ENCODE data around the gene CYB5R3.

Gene CYB5R3

DNA sequence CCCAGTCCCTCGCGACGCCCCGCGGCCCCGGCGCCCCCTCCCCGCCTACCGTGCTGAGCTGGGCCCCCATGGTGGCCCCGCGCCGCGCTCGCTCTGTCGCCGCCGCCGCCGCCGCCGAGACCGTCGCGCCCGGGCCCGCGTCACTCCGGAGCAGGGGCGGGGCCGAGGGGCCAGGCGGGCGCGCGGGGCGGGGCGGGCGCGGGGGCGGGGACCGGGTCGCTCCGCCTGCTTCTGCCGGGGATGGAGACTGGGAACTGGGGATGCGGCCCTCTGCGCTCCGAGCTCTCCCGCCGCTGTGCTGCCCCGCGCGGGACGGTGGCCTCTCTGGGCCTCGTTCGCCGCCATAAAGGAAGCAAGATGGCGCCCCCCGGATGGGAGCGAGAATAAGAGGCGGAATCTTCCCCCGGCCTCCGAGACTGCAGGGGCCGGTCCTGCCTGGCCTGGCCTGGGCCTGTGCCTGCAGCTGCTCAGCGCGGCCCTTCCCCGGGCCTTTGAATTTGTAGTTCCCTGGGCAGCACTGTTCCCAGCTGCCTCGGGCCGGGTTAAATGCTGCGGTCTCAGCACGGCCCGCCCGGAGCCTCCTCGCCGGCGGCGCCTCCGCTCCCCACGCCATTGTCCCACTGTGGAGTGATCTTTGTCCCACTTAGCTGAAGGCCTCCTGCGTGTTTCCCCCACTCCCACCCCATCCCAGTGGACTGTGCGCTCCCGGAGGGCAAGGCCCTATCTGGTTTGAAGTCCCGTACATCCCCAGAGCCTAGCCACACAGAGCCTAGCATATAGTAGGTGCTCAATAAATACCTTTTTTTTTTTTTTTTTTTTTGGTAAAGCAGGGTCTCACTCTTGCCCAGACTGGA is at the start of gene CYB5R3:
Gene CYB5R3, minus strand, starts transcription at position 147 of the 854 bp plus-strand sequence. Its CDS starts 77 bp downstream, at position 70.
- H3K4me3 ChIP-seq (ENCODE audit: low read depth, low read length), result peak within 1 kb of the TSS; percentile 76
- peak within 1 kb of the TSS; percentile 61 for H3K9ac ChIP-seq
- H3K4me1 ChIP-seq, result no peaks in the 10 kb centered on the region
- H3K79me2 ChIP-seq, result no peaks in the 10 kb centered on the region
- no peak for TF ChIP-seq CTCF (IDR thresholded peaks at IDR 0.05)
- no peaks in the 10 kb centered on the region for H3K36me3 ChIP-seq (ENCODE audit: control insufficient read depth, insufficient read depth, low read length)
- peak within 1 kb of the TSS; percentile 94 for H3K4me2 ChIP-seq (ENCODE audit: low read length)
- peak within 1 kb of the TSS; percentile 88 for H2AFZ ChIP-seq
- H3K27me3 ChIP-seq (ENCODE audit: control insufficient read depth, insufficient read depth, low read length), result no peaks in the 10 kb centered on the region
- peak within 1 kb of the TSS; percentile 62 for H3K27ac ChIP-seq
- no peaks in the 10 kb centered on the region for H3K9me3 ChIP-seq (ENCODE audit: control insufficient read depth, low read length)

DNA sequence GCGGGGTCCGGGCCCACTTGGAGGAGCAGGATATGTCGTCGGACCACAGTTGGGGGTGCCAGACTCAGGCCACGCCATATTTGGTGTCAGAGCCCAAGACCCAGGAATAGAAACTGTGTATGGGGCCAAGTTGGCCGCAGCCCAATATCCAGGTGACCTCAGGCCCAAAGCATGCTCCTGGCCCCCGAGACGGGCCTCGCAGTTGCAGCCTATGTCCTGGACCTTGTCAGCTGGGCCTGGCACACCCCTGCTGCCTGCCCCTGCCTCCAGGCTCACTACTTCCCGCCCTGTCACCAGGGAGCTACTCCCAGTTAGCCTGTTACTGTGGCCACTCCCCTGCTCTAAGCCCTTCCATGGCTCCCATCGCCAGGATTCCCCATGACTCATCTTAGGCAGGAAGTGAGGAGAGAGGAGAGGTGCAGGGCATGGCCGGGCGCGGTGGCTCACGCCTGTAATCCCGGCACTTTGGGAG is 48.4 kb upstream of the CYB5R3 start:
- H3K27me3 ChIP-seq (ENCODE audit: control insufficient read depth, insufficient read depth, low read length), result no peaks in the 10 kb centered on the region
- H3K4me3 ChIP-seq (ENCODE audit: low read depth, low read length), result no peak overlapping the region
- H3K4me1 ChIP-seq, result no peaks in the 10 kb centered on the region
- H2AFZ ChIP-seq, result no peak overlapping the region
- H3K79me2 ChIP-seq, result no peaks in the 10 kb centered on the region
- H3K36me3 ChIP-seq (ENCODE audit: control insufficient read depth, insufficient read depth, low read length), result no peaks in the 10 kb centered on the region
- H3K9me3 ChIP-seq (ENCODE audit: control insufficient read depth, low read length), result no peaks in the 10 kb centered on the region
- no peak overlapping the region for H3K4me2 ChIP-seq (ENCODE audit: low read length)
- no peak overlapping the region for H3K9ac ChIP-seq
- H3K27ac ChIP-seq, result no peak overlapping the region
- TF ChIP-seq CTCF (IDR thresholded peaks at IDR 0.05), result no peak

GRCh38 chr22:42696331-42696967 is 47.3 kb upstream of the CYB5R3 start:
- H3K9ac ChIP-seq, result no peak overlapping the region
- no peaks in the 10 kb centered on the region for H3K27me3 ChIP-seq (ENCODE audit: control insufficient read depth, insufficient read depth, low read length)
- no peaks in the 10 kb centered on the region for H3K4me1 ChIP-seq
- no peak for TF ChIP-seq CTCF (IDR thresholded peaks at IDR 0.05)
- no peaks in the 10 kb centered on the region for H3K36me3 ChIP-seq (ENCODE audit: control insufficient read depth, insufficient read depth, low read length)
- H3K4me3 ChIP-seq (ENCODE audit: low read depth, low read length), result no peak overlapping the region
- no peak overlapping the region for H3K4me2 ChIP-seq (ENCODE audit: low read length)
- no peak overlapping the region for H2AFZ ChIP-seq
- H3K27ac ChIP-seq, result no peak overlapping the region
- no peaks in the 10 kb centered on the region for H3K9me3 ChIP-seq (ENCODE audit: control insufficient read depth, low read length)
- H3K79me2 ChIP-seq, result no peaks in the 10 kb centered on the region

- Histone ChIP-seq H3K36me3 (ENCODE audit: control insufficient read depth, insufficient read depth, low read length) (no peaks in the 10 kb centered on the region), H2AFZ (no peak overlapping the region), H3K79me2 (no peaks in the 10 kb centered on the region), H3K4me1 (no peaks in the 10 kb centered on the region), H3K4me3 (ENCODE audit: low read depth, low read length) (no peak overlapping the region), H3K9ac (no peak overlapping the region), H3K9me3 (ENCODE audit: control insufficient read depth, low read length) (no peaks in the 10 kb centered on the region), H3K27me3 (ENCODE audit: control insufficient read depth, insufficient read depth, low read length) (no peaks in the 10 kb centered on the region), H3K4me2 (ENCODE audit: low read length) (no peak overlapping the region), H3K27ac (no peak overlapping the region)
- no peak for TF ChIP-seq CTCF (IDR thresholded peaks at IDR 0.05)
These were observed 46.1 kb upstream of the CYB5R3 start for GRCh38 chr22:42695294-42695693.

All from parathyroid adenoma (tissue), 2 donors.